HG03457 (cell line): ENCODE data around the gene ATP11B.
"Not testable (repeated sequence)": the region's sequence is repeated elsewhere in the genome, so short reads cannot be mapped to it uniquely, and the experiment has no call there.

Experiments used
- ATAC-seq: cut with Tn5 transposase; IDR thresholded peaks from one replicate; pipeline ENCODE4 v1.9.1; 2021; ENCODE audit warnings: moderate number of reproducible peaks; ENCODE audit not compliant: unreplicated experiment

Gene ATP11B

DNA sequence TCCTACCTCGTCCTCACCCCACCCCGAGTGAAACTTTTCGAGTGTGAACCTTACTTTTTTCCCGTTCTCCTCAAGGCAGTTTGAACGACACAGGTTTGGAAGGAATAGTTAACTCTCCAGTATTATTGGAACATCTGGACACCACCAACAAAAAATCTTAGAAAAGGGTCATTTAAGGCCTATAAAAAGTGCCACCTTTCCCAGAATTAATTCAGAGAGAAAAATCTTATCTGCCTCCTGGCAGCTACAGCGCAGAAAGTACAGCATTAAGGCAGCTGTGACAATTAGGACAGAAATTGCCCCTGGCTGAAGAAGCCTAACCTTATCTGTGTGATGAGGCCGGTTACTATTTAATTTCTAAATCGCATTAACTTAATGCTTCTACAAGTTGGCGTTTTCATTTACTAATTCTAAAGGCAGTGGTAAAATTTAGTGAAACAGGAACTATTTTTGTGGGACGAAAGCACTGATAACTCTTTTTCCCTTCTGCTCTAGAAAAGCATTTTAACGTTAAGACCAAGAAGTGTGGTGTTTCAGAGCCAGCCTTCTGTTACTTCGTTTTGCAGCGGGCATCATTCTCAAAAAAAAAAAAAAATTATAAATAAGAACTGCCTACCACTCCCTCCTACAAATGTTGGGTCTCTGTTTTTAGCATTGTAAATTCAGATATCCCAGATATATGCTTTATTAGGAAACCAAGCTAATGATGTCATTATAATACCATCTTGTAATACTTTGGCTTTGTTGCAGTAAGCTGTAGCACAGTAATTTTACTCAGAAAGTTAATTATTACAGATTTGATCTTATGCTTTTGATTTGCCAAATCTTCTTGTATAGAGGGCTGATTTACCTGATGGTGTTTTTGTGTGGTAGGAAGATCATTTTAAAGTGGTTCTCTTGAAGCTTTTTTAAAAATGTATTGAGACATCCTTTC lies 1.4 kb downstream of the ATP11B start:
- ATAC-seq: no peak

- peak; percentile 26 for ATAC-seq
Observed at GRCh38 chr3:182795389-182795782, 2.1 kb downstream of the ATP11B start.

GRCh38 chr3:182796310-182796709 lies 3.0 kb downstream of the ATP11B start:
- ATAC-seq: no peak

DNA sequence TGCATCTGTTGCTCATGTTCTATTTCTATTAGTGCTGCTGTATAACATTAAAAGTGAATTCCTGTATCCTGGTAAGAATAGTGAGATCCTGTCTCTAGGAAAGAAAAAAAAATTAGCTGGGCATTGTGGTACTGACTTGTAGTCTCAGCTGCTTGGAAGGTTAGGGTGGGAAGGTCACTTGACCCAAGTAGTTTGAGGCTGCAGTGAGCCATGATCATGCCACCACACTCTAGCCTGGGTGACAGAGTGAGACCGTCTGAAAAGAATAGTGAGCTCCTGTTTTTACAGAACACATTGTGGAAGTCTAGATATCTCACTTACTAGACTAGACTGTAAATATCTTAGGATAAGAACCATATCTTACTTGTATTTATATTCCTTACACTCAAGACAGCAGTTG lies 4.6 kb downstream of the ATP11B start:
- ATAC-seq: no peak

- ATAC-seq: not testable (repeated sequence)
Observed at GRCh38 chr3:182799143-182799542, 5.8 kb downstream of the ATP11B start.

GRCh38 chr3:182800508-182800907 lies 7.2 kb downstream of the ATP11B start:
- no peak for ATAC-seq

DNA sequence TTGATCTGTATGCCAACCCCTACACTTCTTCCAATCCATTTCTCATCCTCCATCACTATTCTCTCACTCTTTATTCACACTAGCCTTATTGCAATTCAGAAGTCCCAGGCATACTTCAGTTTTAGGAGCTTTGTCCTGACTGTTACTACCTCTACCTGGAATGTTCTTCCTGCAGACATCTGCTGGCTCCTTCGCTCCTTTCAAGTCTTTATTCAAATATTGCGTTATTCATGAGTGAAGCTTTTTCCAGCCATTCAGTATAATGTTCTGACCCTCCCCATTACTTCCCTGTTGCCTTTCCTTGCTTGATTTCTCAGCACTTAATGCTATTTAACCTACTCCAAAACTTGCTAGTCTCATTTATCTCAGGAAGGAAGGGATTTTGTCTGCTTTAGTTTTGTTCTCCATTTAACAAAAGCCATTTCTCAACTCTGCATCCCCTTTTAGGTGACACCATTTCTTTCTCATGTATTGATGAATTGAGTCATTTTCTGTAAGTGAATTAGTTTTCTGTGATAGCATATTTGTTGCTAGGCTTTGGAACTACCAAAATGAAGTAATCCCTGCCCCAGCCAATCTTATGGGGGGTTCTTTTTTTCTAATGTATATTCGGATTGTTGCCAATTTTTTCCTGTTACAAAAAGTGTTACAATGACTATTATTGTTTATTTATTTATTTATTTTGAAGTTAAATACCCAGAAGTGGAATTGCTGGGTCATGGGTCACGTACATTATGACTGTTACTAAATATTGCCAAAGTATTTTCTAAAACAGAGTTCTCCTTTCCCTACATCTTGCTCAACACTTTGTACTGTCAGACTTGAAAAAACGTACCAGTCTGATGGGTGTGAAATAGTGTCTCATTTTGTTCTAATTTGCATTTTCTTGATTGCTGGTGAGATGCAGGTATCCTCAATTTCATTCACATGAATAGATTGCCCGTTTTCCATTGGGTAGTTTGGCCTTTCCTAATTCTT lies 9.4 kb downstream of the ATP11B start:
- ATAC-seq: no peak

DNA sequence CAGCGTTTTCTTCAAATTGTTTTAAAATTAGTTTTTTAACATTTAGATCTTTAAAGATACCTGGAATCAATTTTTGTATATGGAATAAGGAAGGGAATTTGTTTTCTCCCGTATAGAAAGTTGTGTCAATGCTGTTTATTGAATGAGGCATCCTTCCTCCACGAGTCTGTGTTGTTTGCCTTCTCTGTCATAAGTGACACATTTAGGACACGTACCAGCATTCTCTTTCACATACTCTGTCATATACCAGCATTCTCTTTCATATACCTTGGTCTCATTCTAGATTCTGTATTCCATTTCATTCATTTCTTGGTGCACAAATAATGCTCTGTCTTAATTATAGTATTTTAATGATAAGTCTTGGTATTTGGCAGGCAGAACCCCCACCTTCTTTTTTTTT lies 10.3 kb downstream of the ATP11B start:
- no peak for ATAC-seq

DNA sequence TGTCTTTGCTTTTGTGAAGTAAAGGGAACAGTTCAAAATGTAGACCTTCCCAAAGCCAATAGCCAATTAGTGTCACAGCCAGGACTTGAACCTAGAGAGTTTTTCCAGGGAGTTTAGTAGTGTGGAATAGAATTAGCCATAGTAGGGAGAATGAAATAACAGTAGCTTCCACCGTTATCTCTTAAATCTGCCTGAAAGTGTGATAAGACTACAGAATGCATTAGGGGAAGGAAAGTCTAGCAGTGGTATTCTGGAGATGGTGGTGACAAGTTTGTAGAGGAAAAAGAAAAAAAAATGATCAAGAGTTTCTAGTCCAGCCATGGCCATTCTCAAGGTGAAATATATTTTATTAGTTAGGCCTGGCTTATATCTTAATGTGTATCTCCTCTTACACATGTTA lies 13.8 kb downstream of the ATP11B start:
- no peak for ATAC-seq

- no peak for ATAC-seq
Observed at GRCh38 chr3:182808041-182808770, 14.9 kb downstream of the ATP11B start.

GRCh38 chr3:182809531-182809930 lies 16.2 kb downstream of the ATP11B start:
- no peak for ATAC-seq

DNA sequence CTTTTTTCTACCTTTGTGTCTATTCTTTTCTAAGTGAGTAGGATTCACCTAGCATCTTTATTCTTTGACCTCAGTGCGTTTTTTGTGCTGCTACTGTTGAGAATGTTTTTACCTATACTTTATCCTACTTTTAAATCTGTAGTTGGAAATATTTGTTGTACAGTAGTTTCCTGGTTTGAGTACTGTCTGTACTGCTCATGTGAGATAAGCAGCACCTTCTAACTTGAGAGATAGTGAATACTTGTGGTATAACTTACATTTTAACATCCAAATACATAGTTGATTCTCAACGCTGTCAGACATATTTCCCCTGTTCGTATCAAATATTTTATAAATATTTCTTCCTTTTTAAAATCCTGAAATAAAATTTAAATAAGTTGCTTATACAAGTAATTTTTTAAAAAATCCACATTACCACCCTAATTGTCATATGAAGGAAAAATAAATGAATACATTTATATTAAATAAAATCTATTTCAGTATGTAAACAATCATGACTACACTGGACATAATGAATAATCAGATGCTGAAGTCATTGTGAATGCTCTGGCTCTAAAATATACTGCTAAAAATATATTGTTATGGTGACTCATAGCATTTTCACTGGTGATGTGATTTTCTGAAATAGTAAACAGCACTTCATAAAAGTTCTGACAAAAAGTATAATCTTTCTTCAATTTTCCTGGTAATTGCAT lies 17.4 kb downstream of the ATP11B start:
- no peak for ATAC-seq

DNA sequence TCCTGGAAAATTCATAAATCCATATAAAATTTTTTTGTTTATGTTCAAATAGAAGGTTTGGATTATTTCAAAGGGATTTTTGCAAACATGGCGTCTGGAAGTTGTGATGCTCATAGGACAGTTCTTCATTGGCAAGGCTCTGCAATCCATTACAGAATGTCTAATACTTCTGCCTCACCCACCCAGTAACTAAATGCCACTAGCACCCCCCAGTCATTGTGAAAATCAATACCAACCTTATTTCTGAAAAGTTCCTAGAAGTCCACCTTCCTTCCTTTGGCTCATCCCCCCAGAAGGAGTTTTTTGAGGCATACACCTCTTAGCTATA lies 17.9 kb downstream of the ATP11B start:
- ATAC-seq: no peak

DNA sequence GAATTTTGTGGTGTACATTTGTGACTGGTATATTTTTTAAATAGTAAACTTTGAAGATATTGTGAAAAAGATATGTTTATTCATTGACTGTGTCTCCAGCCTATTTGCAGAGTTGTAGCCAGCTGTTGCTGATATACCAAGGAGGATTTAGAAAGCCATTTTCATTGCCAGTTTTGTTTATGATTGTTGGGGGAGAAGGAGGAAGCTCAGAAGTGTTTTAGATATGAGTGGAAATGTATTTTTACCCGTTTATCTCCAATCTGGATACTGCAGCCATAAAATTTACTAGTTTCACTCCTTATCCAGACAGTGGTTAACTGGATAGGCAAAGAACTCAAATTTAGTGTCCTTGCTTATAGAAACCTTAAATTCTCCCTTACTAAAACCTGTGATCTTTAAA lies 18.8 kb downstream of the ATP11B start:
- ATAC-seq: no peak

DNA sequence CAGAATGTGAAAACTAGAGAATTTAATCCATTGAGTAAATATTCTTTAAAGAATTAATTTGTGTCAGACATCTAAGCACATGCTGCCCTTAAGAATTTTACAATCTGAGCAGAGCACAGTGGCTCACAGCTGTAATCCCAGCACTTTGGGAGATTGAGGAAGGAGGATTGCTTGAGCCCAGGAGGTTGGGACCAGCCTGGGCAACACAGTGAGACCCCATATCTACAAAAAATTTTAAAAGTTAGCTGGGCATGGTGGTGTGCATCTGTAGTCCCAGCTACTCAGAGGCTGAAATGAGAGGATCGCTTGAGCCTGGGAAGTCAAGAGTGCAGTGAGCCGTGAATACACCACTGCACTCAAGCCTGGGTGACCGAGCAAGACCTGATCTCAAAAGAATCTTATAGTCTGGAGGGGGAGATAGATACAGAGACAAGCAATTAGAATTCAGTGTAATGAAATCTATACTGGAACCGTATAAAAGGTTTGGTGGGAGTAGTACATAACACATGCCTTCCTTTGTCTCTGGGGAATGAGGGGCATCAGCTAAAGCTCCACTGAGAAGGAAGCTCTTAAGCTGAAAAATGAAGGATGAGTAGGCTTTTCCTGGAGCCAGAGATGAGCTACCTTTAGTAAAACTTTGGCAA lies 21.2 kb downstream of the ATP11B start:
- ATAC-seq: no peak

DNA sequence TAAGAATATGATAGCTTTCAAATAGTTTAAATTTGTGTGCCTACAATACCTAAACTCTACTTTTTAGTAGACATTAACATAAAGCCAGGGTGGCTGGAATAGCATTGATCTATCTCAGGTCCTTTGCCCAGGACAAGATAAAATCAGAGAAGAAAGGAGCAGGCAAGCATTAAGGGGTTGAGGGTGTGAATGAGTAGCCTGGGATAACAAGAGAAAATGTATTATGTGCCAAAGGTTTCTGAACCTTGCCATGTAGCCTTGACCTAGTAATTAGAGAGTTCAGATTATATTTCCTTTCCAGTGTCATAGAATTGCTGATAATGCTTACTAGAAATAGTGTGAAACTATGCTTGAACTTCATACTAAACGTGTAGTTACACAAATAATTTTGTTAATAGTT lies 22.9 kb downstream of the ATP11B start:
- ATAC-seq: no peak

- no peak for ATAC-seq
Observed at GRCh38 chr3:182818296-182818978, 25.1 kb downstream of the ATP11B start.

DNA sequence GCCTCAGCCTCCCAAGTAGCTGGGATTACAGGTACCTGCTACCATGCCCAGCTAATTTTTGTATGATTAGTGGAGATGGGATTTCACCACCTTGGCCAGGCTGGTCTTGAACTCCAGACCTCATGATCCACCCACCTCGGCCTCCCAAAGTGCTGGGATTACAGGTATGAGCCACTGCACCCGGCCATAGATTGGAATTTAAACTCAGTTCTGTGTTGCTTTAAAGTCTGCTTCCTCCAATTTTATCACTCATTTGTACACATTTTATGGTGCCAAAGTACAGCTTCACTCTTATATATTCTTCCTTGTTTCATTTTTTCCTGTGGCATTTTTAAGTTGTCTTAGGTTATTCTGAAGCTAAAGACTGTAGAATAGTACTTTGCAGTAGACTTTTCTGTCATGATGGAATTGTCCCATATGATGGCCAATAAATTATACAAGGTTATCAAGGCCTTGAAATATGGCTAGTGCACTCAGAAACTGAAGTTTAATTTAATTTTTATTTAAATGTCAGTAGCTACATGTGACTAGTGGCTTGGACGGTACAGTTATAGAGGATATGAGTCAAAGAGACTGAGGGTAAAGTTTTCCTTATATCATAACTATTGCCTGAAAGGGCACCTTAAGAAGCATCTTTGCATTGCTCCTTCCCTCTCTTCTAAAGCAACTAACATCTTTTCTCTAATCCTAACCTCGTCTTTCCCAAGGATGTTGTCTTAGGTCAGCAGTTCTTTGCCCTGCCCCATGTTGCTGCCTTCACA lies 28.1 kb downstream of the ATP11B start:
- no peak for ATAC-seq

- ATAC-seq: not testable (repeated sequence)
Observed at GRCh38 chr3:182822260-182822659, 29.0 kb downstream of the ATP11B start.
